Measurements from ENCODE around the gene ADCK1.
"Not testable (repeated sequence)": the region's sequence is repeated elsewhere in the genome, so short reads cannot be mapped to it uniquely, and the experiment has no call there.

The ADCK1 gene

GRCh38 chr14:77812028-77812427, 12.1 kb downstream of the ADCK1 start:
- no peak for DNase-seq

- not testable (repeated sequence) for DNase-seq
Measured at GRCh38 chr14:77812682-77813081, 12.8 kb downstream of the ADCK1 start.

DNA sequence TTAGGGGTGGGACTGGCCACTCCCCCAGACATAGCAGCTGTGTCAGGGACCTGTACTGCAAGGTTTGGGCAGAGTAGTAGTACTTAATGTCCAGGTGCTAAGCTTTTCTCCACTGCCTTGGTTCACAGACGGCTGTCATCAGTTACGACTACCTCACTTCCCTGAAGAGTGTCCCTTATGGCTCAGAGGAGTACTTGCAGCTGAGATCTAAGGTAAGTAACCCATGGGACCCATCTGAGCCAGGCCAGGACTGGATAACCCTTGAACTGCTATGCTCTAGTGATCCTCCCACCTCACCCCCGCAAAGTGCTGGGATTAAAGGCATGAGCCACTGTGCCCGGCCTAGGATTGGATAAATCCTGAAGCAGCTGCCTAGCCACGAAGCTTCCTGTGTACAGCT, 22.4 kb downstream of the ADCK1 start:
- no peak for DNase-seq

GRCh38 chr14:77822741-77823140, 22.8 kb downstream of the ADCK1 start:
- no peak for DNase-seq

- no peak for DNase-seq
Measured at GRCh38 chr14:77823378-77823777, 23.5 kb downstream of the ADCK1 start.

DNA sequence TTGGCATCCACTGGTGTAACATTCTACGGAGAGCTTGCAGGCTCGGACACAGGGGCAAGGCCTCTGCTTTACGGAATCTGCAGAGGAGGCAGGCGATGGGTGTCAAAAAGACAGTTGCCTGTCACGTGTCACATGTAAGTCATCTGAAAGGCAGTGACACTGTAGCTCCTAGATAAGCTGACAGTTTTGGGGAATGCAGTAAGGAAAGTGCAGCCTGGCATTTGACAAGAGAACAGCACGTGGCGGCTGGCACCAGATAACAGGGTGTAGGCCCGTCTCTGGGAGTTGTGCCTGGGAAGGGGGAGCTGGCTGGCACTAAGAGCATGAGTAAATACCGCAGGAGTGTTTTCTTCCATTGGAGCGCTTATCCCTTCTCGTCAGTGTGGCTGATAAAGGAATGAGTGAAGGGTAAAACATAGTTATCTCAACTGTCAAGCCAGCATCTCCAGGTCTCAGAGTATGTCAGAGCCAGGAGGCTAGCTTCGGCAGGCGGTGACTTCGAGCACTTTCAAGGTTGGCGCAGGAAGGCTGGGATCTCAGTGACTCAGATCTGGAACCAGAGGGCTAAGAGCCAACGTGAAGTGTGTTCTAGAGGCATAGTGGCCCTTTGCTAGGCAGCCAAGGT, 26.1 kb downstream of the ADCK1 start:
- DNase-seq: no peak

DNA sequence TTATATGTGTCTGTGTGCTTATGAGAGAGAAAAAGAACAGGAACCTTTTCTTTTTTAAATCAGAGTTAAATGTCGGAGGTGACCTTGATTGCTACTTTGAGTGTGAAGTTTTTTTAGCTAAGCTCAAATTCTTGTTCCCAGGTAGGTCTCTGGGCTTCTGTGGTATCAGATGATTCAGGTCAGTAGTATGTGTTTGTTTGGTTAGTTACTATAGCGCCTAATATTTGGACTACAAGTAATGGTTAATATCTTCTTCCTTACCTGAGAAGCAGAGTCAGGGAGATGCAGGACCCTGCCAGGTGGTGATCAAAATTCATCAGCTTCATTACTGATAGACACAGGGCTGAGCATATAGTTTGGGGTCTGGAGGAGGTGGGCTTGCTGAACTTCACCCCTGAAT, 30.8 kb downstream of the ADCK1 start:
- DNase-seq: no peak

GRCh38 chr14:77832297-77832696, 32.4 kb downstream of the ADCK1 start:
- DNase-seq: no peak

GRCh38 chr14:77837926-77838325, 38.0 kb downstream of the ADCK1 start:
- DNase-seq: no peak

DNA sequence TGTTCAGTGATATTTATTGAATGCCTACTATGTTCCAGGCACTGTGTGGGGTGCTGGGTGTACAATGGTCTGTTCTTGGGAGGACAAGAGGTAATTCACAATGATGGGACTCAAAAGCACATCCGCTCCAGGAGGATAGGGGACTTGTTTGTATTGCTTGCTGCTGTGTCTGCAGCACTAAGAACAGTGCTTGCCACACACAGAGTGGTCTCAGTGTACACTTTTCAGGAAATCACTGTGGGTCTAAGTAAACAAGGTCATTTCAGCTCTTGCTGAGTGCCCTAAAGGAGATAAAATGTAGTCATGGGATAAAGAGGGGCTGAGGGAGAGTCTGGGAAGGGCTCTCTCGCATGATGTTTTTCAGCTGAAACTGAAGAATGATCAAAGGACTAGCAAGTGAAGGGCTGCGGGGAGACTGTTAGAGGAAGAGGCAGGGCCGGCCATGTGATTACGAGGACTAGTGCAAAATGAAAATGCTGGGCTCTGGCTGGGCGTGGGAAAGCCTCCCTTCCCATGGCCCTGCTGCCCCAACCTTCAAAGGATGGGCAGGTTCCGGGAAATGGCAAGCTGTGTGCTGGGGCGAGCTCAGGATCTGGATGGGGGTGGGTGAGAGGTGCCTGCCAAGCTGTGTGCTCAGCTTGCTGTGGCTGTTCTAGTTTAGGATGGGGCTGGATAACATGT, 39.1 kb downstream of the ADCK1 start:
- no peak for DNase-seq

- no peak for DNase-seq
Measured at GRCh38 chr14:77843195-77843594, 43.3 kb downstream of the ADCK1 start.

- DNase-seq: no peak
Measured at GRCh38 chr14:77843651-77844050, 43.7 kb downstream of the ADCK1 start.

DNA sequence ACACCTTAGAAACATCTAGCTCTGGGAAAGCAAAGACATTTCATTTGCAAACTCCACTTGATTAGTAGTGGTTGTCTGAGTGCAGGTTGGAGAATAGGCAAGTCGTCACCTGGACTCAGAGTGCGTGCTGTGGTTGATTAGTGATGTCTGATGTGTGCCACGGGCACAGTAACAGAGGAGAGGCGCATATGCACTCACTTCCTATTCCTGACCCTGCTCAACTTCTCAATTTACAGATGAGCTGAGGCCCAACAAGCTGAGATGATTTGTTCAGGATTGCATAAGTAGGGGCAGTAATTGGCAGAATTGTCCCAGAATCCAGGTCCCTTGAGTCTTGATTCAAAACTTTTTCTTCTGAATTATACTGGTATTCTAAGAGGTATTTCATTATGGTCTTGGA, 44.9 kb downstream of the ADCK1 start:
- peak; percentile 28 to 33 for DNase-seq

- no peak for DNase-seq
Measured at GRCh38 chr14:77848031-77848430, 48.1 kb downstream of the ADCK1 start.

DNA sequence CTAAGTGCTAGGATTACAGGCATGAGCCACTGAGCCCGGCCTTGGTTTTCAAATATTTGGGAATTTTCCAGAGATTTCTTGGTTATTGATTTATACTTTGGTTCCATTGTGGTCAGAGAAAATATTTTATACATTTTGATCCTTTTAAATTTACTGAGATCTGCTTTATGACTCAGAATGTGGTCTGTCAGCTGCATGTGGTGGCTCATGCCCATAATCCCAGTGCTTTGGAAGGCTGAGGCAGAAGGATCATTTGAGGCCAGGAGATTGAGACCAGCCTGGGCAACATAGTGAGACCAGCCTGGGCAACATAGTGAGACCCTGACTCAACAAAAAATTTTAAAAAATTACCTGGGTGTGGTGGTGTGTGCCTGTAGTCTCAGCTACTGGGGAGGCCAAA, 49.8 kb downstream of the ADCK1 start:
- no peak for DNase-seq

- no peak for DNase-seq
Measured at GRCh38 chr14:77853919-77854318, 54.0 kb downstream of the ADCK1 start.

DNA sequence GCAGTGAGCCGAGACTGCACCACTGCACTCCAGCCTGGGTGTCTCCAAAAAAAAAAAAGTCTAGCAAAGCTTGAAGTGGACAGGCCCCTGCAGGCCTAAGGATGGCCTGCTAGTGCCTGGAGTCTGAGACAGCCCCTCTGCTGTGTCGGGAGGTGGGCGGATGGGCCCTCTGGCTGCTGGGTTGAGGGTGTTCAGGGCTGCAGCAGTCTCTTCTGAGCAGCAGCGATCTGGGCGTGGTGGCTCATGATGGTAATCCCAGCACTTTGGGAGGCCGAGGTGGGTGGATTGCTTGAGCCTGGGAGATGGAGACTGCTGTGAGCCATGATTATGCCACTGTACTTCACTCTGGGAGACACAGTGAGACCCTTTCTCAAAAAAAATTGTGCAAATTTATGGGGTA, 57.0 kb downstream of the ADCK1 start:
- DNase-seq: no peak

DNA sequence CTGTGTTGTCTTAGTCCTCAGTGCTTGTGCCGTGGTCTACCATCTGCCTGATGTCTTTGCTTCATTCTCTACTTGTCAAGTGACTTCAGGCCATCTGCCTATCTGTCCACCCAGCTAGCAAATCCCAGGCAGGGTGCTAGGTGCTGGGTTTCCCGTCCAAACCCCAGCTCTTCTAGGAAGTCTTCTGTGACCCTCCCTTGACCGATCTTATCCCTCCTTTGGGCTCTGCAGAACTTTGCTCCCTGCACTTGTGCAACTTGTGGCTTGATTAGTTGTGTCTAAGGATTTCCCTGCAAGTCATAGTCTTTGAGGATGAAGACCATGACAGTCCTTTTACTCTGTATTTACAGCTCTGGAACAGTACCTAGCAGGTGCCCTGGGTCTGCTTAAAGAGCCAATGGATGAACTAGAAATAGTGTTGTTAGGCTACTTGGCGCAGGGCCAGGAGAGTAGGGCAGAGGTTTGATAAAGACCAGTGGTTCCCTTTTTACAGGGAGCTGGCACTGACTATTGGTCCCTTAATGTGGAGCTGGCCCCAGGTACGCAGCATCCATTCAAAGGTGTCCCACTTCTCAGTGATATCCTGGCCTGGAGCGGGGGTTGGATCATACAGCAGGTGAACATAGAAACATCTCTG, 60.1 kb downstream of the ADCK1 start:
- no peak for DNase-seq

DNA sequence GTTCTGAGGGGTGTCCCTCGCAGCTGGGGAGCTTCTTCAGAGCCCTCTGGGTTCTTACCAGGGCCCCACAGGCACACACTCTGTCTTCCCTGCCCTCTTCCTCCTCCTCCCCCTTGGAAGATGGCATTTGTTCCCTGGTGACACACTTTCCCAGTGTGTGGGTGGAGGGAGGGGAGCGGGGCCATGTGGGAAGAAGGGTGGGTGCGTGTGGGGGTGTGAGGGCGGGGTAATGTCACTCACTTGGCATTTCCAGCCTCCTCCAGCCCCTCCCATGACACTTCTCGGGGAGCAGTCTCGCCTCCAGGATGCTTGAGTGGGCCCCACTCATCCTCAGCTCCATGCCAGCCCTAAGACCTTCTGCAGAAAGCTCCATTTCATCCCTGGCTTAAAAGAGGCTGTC, 61.3 kb downstream of the ADCK1 start:
- DNase-seq: no peak

GRCh38 chr14:77862154-77862786, 62.4 kb downstream of the ADCK1 start:
- DNase-seq: peak; percentile 64 to 72

DNA sequence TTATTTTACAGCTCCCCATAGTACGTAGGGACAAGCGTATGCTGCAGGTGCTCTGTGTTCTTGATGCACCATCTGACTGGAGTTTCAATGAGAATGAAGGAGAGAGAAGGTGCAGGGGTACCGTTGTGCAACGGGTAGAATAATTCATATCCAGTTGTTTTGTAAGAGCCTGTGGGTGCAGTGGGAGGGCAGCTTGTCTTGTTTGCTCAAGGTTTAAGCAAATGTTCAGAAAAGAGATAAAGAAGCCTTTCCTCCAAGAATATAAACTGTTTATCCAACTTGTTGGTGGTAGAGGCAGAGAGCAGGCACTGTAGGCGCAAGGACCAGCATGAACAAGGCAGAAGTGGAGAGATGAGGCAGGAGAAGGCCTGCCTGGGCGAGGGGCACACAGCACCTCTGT, 64.2 kb downstream of the ADCK1 start:
- peak; percentile 3 to 43 for DNase-seq

DNA sequence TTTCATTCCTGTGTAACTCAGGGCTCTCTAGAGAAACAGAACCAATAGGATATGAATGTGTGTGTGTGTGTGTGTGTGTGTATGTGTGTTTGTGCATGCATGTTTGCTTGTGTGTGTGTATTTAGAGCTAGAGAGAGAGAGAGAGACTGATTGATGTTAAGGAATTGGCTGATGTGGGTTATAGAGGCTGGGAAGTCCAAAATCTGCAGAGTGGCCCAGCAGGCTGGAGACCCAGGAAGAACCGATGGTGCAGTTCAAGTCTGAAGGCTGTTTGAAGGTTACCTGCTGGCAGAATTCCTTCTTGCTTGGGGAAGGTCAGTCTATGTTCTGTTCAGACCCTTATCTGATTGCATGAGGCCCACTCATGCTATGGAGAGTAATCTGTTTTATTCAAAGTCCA, 64.7 kb downstream of the ADCK1 start:
- DNase-seq: no peak

DNA sequence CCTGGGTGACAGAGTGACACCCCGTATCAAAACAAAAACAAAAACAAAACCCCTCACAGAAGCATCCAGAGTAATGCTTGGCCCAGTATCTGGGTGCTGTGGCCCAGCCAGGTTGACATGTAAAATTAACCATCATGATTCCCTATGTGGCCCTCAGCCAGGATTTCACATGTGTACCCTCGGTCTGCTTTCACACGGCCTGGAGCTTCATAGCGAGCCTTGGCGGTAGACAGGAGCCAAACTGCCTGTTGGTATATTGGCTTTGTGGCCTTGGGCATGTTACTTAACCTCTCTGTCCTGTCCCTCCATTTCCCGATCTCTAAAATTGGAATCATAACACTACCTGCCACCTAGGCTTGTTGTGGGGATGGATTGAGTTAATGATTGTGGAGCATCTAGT, 65.5 kb downstream of the ADCK1 start:
- DNase-seq: no peak

GRCh38 chr14:77866932-77867331, 67.0 kb downstream of the ADCK1 start:
- no peak for DNase-seq

Measured in inflammatory macrophage (primary cell).